ENCODE results near the gene OR1D2. TPM values are rescaled to one million over a fixed set of nuclear protein-coding genes. Genes with fewer than 3 reads are reported as not detected.

The OR1D2 gene
- total and polyA plus RNA-seq, 2 donors (not counting 3 experiments of a cell fraction or from before 2014, with no cell fraction given), result not detected

GRCh38 chr17:3039736-3040135 is 64.5 kb downstream of the OR1D2 start:
- Histone ChIP-seq H3K9me3 (replicated peaks; ENCODE audit: control insufficient read depth, insufficient read depth, low read length) (no peaks in the 10 kb centered on the region), H3K36me3 (ENCODE audit: control insufficient read depth in 2 of 2, extremely low read depth in 1 of 2, insufficient read depth in 2 of 2, low read length in 2 of 2) (no peaks in the 10 kb centered on the region), H3K4me1 (ENCODE audit: control insufficient read depth, extremely low read depth, insufficient read depth, low read length) (no peaks in the 10 kb centered on the region), H3K4me3 (replicated peaks in 1 of 3; ENCODE audit: insufficient read depth in 1 of 3, low read depth in 1 of 3, low read length in 3 of 3) (no peak overlapping the region), H2AFZ (ENCODE audit: low read depth, low read length) (no peak overlapping the region), H3K79me2 (ENCODE audit: control insufficient read depth, insufficient read depth, low read length) (no peaks in the 10 kb centered on the region), H3K9me1 (replicated peaks; ENCODE audit: control insufficient read depth, extremely low read depth, insufficient read depth, low read length) (no peaks in the 10 kb centered on the region), H3K27me3 (ENCODE audit: control insufficient read depth in 2 of 2, insufficient read depth in 2 of 2, low read length in 2 of 2) (peaks cover 2 to 7% of the 10 kb centered on the region in 2 experiments), H4K20me1 (replicated peaks; ENCODE audit: control insufficient read depth, extremely low read depth, insufficient read depth, low read length) (no peaks in the 10 kb centered on the region), H3K9ac (replicated peaks; ENCODE audit: extremely low read depth, insufficient read depth, low read length) (no peak overlapping the region), H3K27ac (ENCODE audit: insufficient read depth, low read depth, low read length) (no peak overlapping the region), H3K4me2 (ENCODE audit: insufficient read depth, low read length) (no peak overlapping the region)
- TF ChIP-seq EZH2 (IDR thresholded peaks at IDR 0.05; ENCODE audit: borderline replicate concordance, low read depth, low read length, severe bottlenecking) (no peak), CTCF (IDR thresholded peaks at IDR 0.05; ENCODE audit: extremely low read depth in 1 of 2, insufficient read depth in 1 of 2, low read depth in 1 of 2, low read length in 2 of 2) (no peak), MAX (IDR thresholded peaks at IDR 0.05; ENCODE audit: insufficient read depth, insufficient read length) (no peak), GATA2 (IDR thresholded peaks at IDR 0.05; ENCODE audit: insufficient read depth, insufficient read length, low read depth, low read length) (no peak), MYC (IDR thresholded peaks at IDR 0.05; ENCODE audit: low read depth, low read length) (no peak), POLR2A (IDR thresholded peaks at IDR 0.05; ENCODE audit: low read depth, low read length) (no peak), FOS (IDR thresholded peaks at IDR 0.05; ENCODE audit: borderline replicate concordance, insufficient read depth, low read length) (no peak), POLR2AphosphoS5 (IDR thresholded peaks at IDR 0.05; ENCODE audit: insufficient read depth, low read depth, low read length) (no peak), JUN (IDR thresholded peaks at IDR 0.05; ENCODE audit: borderline replicate concordance, insufficient read depth, insufficient read length, low read depth) (no peak)
- ChIA-PET POLR2A (no interaction called here), CTCF (interaction anchor here (0.7 to 2.5 kb wide), 6 partner anchors 8 to 457 kb away, joined by 3 to 13 read pairs (median 4); no protein-coding TSS in a partner anchor)
- intact Hi-C loops (cut with micrococcal nuclease), result loop anchor here (10.0 kb wide), 1 partner anchor 785 kb away; no protein-coding TSS in a partner anchor
- DNase-seq (ENCODE audit: low read depth, low spot score), result no peak
- BruUV-seq (replicated peaks), result no TSS peak
- dilution Hi-C loops (cut with MboI; ENCODE audit: extremely low pct_ligation_motif_present, low sequenced_read_pairs), result no loop called here
- no peak for FAIRE-seq
